GM19452 (cell line): Measurements from ENCODE around the gene C1R.
"Not testable (repeated sequence)": the region's sequence is repeated elsewhere in the genome, so short reads cannot be mapped to it uniquely, and the experiment has no call there.

Source experiments
- ATAC-seq: cut with Tn5 transposase; IDR thresholded peaks from one replicate; pipeline ENCODE4 v1.9.1; 2021; ENCODE audit not compliant: unreplicated experiment

The C1R gene

DNA sequence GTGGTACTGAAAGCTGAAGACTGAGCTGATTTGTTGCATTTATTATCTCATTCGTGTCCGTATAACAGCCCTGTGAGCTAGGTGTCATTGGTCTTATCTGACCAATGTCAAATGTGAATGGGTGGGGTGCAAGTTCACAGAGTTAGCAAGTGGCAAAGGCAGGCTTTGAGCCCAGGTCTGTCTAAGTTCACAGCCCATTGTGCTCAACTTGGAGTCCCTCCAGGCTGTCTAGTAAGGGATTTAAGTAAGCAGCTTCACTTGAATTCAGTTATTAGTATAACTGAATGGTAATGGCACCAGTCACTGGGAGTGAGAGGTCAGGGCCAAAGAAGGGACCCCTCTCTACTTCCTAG is 23.3 kb downstream of the C1R start:
- no peak for ATAC-seq

DNA sequence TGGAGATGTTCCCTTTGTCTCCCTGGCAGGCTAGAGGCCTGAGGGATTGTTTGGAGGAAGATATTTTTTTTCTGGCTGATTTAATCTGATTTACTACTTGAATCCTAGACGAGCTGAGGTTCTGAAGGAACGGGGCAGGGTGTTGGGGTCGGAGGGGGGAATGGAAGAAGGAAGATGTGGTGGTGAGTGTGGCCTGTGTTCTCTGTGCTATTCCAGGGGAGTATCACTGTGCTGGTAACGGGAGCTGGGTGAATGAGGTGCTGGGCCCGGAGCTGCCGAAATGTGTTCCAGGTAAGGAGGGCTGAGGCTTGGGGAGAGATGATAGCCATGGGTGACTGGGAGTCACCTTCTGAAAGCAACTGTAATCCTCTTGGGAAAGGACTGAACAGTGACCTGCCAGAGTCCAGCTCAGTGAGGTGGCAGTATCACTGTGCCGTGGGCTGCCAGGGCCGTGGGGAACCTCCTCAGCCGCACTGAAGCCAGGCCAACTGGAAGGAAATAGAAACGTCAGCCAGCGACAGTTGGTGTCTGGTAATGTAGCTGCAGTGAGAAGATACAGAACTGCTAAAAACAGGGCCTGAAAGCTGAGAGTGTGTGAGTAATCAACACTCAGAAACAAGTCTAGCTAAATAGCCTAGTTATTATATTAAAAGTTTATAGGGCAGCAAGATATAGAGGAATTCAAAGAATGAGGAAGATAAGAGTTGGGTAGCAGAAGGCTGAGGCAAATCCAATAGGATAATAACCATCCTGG is 23.8 kb downstream of the C1R start:
- ATAC-seq, result no peak

DNA sequence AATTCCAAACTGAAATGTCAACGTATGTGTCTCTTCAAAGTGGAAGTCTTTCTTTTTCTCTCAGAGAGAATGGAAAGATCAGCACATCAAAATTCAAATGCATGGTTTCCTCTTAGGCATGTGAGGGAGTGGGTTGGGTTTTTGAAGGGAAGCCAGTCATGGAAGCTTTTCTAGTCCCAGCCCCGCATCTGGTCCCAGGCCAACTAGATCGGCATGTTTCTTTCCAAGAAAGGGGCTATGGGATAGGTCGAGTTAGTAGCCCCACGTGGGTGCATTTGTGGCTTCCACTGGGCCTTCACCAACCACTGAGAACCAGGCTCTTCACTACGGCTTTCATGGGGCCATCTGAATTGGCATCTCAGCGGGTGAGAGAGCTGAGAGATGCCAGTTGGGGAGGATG is 25.1 kb downstream of the C1R start:
- no peak for ATAC-seq

DNA sequence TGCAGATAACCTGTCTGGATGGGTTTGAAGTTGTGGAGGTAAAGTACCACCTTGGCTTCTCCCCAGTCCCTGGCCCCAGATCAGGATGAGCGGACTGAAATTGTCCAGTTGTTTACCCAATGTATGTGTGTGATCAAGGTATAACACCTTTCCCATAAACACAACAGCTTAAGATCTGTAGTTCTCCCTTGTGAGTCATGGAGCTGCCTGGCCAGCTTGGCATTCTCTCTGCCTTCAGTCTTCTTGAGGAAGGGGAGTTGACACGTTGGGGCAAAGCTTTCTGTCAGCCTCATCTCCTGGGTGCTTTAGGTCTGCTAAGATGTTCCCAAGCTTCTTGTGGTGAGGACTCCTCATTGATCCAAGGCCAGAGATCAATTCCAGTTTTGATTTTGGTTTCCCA is 25.6 kb downstream of the C1R start:
- no peak for ATAC-seq

DNA sequence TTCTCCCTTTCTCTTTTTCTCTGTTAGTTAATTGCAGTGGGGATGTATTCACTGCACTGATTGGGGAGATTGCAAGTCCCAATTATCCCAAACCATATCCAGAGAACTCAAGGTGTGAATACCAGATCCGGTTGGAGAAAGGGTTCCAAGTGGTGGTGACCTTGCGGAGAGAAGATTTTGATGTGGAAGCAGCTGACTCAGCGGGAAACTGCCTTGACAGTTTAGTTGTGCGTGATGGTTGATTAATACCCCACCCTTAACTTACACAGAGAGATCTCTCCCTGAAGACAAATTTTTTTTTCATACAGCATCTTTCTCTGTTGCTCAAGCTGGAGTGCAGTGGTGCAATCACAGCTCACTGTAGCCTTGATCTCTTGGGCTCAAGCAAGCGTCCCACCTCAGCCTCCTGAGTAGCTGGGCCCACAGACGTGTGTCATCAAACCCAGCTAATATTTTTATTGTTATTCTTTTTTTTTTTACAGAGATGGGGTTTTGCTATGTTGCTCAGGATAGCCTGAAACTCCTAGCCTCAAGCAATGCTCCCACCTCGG is 27.1 kb downstream of the C1R start:
- no peak for ATAC-seq

DNA sequence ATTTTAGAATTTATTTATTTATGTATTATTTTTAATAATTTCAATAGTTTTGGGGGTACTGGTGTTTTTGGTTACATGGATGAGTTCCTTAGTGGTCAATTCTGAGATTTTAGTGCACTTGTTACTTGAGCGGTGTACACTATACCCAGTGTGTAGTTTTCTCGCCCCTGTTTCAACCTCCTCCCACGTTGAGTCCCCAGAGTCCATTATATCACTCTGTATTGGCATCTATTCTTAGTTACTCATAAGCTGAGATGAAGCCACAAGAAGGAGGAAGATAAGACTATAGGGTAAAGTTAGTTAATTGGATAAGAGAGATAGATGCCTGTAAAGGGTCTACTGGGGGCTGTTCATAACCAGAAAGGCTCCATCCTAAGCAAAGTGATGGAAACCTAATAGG is 27.7 kb downstream of the C1R start:
- no peak for ATAC-seq

DNA sequence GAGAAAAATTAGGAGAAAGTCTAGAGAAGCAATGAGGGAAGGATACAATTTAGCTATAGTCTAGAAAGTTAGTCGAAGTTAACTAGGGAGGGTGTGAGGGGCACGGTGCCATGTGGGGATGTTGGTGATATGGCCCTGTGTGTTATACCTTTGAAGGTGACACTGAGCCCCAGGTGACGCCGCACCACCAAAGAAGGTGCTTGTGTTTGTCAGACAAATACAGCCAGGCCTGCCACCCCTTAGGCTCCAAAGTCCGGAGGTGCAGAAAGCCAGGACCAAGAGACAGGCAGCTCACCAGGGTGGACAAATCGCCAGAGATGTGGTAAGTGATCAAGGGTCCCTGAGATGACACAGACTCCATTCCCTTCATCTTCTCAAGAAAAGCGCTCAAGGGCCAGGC is 30.6 kb downstream of the C1R start:
- no peak for ATAC-seq

DNA sequence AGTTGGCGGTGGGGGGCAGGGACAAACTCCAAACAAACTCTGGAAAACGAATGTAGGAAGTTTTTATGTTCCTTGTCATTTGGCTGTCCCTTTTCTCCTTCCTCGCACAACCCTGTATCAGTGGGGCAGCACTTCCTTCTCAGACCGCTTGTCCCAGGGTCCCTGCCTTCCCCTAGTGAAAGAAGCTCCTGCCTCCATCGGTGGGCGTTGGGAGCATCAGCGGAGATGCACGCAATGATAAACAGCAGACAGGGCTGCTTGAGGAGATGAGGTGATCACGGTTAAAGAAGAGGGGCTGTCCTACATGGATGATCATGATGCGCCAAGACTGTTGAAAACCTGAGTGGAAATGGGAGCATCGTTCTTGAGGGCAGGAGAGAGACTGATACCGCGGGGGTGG is 31.1 kb downstream of the C1R start:
- no peak for ATAC-seq

DNA sequence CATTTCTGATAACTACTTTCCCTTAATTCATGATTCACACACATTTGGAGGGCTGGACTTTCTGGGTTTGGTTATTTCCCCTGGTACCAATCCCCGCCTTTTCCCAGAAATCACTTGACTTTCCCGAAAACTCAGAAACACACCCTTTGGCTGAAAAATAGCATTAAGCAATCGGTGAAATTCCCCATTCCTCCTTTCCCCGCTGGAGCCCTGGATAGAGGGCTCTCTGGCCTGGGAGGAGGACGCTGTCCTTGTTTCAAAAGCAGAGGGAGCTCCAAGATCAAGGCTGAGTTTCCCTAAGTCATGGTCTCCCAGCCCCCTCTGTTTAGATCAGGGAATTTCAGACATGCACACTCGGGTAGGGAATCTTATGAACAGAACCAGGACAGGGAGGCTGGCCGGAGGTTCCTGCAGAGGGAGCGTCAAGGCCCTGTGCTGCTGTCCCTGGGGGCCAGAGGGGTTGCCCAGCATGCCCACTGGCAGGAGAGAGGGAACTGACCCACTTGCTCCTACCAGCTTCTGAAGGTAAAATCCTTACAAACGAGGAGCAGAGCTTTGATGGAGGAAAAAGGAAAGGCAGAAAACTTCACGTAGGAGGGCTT is 31.8 kb downstream of the C1R start, which contains the start of gene C1S:
Gene C1S (plus strand): TSS at position 366 of the 602 bp plus-strand sequence. CDS start 1,195 bp downstream, outside the sequence.
- no peak for ATAC-seq

DNA sequence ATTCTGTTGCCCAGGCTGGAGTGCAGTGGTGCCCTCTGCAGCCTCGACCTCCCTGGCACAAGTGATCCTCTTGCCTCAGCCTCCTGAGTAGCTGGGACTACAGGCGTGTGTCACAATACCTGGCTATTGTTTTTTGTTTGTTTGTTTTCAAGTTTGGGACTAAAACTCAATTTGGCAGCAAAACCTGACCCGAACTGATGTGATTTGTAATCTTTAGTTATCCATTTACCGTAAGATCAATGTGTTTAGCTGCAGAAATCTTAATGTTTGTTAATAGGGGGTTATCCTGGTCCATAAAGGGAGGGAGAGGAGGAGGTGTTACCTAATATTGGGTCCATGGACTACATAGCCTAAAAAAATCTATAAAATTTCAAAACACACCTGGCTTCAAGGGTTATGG is 32.5 kb downstream of the C1R start:
- no peak for ATAC-seq

DNA sequence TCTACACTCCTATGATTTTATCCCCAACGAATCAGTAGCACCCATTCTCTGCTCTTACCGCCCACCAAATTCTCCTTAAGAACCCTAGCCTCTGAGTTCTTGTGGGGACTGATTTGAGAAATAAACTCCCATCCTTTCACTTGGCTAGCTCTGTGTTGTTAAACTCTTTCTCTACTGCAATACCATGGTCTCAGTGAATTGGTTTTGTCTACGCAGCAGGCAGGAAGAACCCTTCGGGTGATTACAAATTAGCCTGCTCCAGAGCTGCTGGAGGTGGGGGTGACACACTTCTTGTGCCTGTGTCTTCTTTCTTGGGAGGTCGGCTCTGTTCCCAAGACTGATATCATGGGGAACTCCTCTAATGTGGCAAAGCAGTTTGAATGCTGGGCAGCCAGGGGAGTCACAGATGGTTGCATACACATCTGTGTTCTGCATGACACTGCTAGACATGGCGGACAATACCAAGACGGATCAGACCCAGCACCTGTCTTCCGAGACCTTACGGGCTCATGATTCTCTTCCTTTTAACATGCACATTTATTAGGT is 33.3 kb downstream of the C1R start:
- no peak for ATAC-seq

DNA sequence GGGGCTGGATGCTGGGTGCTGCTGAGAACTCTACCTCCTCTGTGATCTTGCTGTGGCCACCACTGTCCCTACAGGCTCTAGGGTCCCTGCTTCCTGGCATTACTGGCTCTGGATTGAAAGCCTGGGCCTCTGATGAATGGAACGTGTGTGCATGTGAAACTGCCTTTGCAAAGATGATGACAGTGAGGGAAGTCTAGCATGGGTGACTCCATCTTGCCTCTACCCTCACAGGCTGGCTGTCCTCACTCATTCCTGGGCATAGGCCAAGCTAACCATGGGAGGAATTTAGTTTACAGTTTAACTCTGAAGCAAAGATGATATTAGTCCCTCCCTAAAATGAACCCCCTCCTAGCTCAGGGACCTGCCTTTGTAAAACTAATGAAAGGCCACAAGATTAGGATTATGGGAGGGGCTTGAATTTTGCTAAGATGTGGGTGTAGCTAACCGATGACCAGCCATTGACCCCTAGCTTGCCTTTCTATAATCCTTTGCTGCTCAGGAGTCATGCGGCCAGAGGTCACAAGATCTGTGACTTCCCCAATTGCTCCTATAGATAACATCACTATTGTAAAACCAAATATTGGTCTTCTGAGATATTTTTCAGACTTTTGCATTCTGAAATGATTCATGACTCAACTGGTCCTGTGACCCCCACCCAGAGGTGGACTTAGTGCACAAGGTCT is 33.9 kb downstream of the C1R start:
- ATAC-seq, result no peak

DNA sequence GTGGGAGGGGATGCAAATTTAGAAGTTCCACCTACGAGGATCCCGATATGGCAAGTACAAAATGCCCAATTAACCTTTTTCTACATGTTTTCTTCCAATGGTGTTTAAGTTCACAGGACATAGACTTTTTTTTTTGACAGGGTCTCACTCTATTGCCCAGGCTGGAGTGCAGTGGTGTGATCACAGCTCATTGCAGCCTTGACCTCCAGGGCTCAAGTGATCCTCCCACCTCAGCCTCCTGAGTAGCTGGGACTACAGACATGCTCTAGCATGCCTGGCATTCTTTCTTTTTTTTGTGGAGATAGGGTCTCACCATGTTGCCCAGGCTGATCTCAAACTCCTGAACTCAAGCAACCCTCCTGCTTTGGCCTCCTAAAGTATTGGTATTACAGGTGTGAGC is 36.5 kb downstream of the C1R start:
- ATAC-seq, result not testable (repeated sequence)

DNA sequence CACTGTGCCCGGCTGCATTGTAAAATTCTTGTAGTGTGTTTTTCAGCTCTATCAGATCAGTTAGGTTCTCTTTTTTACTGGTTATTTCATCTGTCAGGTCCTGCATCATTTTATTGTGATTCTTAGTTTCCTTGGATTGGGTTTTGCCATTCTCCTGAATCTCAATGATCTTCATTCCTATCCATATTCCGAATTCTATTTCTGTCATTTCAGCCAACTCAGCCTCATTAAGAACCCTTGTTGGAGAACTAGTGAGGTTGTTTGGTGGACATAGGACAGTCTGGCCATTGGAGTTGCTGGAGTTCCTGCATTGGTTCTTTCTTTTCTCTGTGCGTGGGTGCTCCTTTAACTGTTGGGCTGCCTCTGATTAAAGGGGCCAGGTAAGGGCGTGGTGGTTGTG is 37.3 kb downstream of the C1R start:
- no peak for ATAC-seq

DNA sequence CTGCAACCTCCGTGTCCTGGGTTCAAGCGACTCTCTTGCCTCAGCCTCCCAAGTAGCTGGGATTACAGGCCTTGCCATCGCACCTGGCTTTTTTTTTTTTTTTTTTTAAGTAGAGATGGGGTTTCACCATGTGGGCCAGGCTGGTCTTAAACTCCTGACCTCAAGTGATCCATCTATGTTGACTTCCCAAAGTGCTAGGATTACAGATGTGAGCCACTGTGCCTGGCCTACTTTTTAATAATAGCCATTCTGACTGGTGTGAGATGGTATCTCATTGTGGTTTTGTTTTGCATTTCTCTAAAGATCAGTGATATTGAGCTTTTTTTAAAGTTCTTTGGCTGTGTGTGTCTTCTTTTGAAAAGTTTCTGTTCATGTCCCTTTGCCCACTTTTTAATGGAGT is 42.3 kb downstream of the C1R start:
- ATAC-seq, result not testable (repeated sequence)

DNA sequence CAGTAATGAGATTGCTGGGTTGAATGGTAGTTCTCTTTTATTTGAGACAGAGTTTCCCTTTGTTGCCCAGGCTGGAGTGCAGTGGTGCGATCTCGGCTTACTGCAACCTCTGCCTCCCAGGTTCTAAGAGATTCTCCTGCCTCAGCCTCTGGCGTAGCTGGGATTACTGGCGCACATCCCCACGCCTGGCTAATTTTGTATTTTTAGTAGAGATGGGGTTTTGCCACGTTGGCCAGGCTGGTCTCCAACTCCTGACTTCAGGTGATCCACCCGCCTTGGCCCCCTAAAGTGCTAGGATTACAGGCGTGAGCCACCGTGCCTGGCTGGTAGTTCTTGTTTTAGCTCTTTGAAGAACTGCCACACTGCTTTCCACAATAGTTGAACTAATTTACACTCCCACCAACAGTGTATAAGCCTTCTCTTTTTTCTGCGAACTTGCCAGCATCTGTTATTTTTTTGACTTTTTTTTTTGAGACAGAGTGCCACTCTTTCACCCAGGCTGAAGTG is 42.7 kb downstream of the C1R start:
- not testable (repeated sequence) for ATAC-seq

DNA sequence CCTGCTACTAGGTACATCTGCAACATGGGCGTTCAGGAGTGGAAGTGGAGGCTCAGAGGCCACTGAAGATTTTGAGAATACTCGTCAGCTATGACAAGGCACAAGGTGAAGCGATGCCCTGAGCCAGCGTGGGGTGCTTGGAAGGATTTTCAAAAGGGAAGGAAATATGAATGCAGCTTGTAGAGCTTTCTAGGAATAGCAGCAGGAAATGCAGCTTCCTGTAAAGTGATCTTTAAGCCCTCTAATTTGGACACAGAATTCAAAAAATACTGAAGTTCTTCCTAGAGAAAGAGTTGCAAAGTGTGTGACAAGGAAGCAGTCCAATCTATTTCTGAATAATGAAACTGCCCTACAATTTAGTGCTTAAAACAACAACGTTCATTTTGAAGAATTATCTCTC is 44.9 kb downstream of the C1R start:
- ATAC-seq, result no peak

DNA sequence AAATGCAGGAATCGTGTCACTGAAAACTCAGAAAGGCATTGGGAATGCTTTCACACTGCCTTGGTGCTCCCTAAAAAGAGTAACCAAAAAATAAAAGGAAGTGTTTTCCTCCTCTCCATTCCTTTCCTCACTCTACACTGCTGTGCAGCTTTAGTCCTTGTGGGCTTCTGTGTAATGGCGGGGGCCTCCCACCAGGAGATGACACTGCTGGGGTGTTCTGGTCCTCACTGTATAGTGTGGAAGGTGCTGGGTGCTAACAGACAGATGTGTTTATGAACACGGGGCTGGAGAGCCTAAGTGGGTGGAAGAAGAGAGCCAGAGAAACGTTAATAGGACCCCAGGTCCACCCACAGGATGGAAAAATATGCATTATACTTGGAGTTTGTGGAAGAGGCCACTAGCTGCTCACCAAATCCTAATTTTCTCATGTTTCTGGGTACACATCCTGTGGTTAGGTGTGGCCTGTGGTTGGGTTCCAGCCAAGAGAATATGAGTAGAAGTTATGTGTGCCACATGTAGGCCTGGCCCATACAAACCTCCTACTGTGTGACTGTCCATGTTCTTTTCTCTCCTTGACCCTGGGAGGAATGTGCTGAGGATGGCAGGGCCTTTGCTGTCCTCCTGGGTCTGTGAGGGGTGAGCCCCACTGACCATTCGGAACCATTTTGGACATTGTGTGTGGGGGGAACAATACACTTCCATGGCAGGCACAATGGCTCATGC is 45.7 kb downstream of the C1R start:
- no peak for ATAC-seq

DNA sequence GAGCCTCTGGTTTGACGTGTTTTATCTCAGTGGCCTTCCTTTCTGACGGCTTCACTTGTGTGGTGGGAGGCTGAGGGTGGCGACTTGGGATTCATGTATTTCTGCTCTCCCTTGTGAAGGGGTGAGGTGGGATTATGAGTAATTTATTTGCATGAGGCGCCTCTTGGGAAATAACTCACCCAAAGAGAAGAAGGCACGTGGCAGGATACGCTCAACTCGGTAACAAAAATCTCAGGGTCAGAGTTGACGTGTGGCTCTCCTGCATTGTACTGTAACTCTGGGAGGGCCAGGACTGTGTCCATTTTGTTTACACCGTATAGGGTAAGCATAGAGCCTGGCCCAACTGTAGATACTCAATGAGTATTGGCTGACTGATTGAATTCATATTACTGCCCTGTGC is 46.3 kb downstream of the C1R start:
- no peak for ATAC-seq

DNA sequence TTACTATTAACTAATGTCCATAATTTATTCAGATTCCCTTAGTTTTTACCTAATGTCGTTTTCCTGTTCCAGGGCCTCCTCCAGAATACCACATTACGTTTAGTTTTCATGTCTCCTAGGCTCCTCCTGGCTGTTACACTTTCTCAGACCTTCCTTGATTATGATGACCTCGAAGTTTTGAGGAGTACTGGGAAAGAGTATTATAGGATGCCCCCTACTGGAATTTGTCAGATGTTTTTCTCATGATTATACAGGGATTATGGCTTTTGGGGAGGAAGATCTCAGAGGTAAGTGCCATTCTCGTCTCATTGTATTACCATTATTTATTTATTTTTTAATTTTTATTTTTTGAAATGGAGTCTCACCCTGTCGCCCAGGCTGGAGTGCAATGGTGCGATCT is 49.4 kb downstream of the C1R start:
- ATAC-seq, result no peak

DNA sequence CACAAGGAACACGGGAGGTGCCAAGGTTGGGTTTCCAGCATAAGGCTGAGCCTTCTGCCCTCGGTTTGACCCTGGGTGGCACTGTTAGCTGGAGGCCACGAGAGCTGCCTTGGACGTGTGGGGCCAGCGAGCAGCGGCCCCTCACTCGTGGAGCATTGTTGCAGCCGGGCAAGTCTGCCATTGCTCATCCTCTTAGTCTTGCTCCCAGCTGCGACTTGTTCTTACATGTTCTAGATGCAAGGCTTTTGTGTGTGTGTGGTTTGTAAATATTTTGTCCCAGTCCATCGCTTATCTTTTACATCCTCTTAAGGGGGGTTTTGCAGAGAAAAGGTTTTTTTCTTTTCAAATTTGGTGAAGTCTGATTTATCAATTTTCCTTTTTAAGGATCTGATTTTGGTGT is 52.8 kb downstream of the C1R start:
- no peak for ATAC-seq
